PC-3 (cell line): Measurements from ENCODE around the gene ATG2A. TPM values are rescaled to one million over a fixed set of nuclear protein-coding genes. Genes with fewer than 3 reads are reported as not detected.

Experiments used
- ATAC-seq: fragments of 200-7000 bp; cut with Tn5 transposase; 2 replicates; pipeline ENCODE4 v1.9.1; 2020; ENCODE audit warnings: mild to moderate bottlenecking, moderate library complexity
- BruUV-seq: library from RNA; stranded (reverse); fragments of 400-500 nt; replicated peaks from 2 replicates; lab custom pipeline; 2021; lab: Mats Ljungman, UMichigan
- CTCF ChIA-PET: fragments of 300-600 bp; sonication (Branson Sonifier 250); formaldehyde crosslinking; loops from one replicate; lab custom pipeline; 2022; ENCODE audit warnings: antibody characterized with exemption; lab: Charles Lee
- POLR2A ChIA-PET: fragments of 300-600 bp; sonication (Branson Sonifier 250); formaldehyde crosslinking; loops from one replicate; lab custom pipeline; 2022; ENCODE audit warnings: antibody characterized with exemption; ENCODE audit not compliant: unreplicated experiment; lab: Charles Lee
- DNase-seq: peaks from one replicate; pipeline ENCODE4 v3.0.0-alpha.2; 2015
- H2AFZ ChIP-seq: fragments of 300-600 bp; sonication (generic); 2 replicates; pipeline ENCODE4 v1.6.0; 2016; ENCODE audit warnings: antibody characterized with exemption, low read length
- H3F3A ChIP-seq: fragments of 300-600 bp; sonication (generic); one replicate; pipeline ENCODE4 v1.6.0; 2017; ENCODE audit warnings: antibody characterized with exemption, low read length, control low read depth, mild to moderate bottlenecking; ENCODE audit not compliant: unreplicated experiment
- H3K27ac ChIP-seq: fragments of 300-600 bp; sonication (generic); 2 replicates; pipeline ENCODE4 v1.5.1; 2016; ENCODE audit warnings: mild to moderate bottlenecking, low read length
- H3K27me3 ChIP-seq: fragments of 300-600 bp; sonication (generic); 2 replicates; pipeline ENCODE4 v1.6.1; 2016; ENCODE audit warnings: low read length, mixed read lengths
- H3K36me3 ChIP-seq: fragments of 300-600 bp; sonication (generic); 2 replicates; pipeline ENCODE4 v1.6.1; 2016; ENCODE audit warnings: low read depth, mixed run types, low read length, mixed read lengths
- H3K4me1 ChIP-seq: fragments of 300-600 bp; sonication (generic); 2 replicates; pipeline ENCODE4 v1.5.1; 2016; ENCODE audit warnings: low read length; ENCODE audit not compliant: insufficient read depth
- H3K4me2 ChIP-seq: fragments of 300-600 bp; sonication (generic); 2 replicates; pipeline ENCODE4 v1.6.0; 2016; ENCODE audit warnings: low read length
- H3K4me3 ChIP-seq: fragments of 300-600 bp; sonication (generic); 2 replicates; pipeline ENCODE4 v1.5.1; 2016; ENCODE audit warnings: mild to moderate bottlenecking, low read length, mixed read lengths
- H3K79me2 ChIP-seq: fragments of 300-600 bp; sonication (generic); 2 replicates; pipeline ENCODE4 v1.6.1; 2017; ENCODE audit warnings: low read length, mixed read lengths
- H3K9ac ChIP-seq: fragments of 300-600 bp; sonication (generic); 2 replicates; pipeline ENCODE4 v1.6.0; 2016; ENCODE audit warnings: mild to moderate bottlenecking, low read length
- H3K9me2 ChIP-seq: fragments of 300-600 bp; sonication (generic); replicated peaks from 2 replicates; pipeline ENCODE4 v1.6.1; 2016; ENCODE audit warnings: mixed run types, low read length, mixed read lengths
- H3K9me3 ChIP-seq: fragments of 300-600 bp; sonication (generic); 2 replicates; pipeline ENCODE4 v1.6.1; 2016; ENCODE audit warnings: low read length, mixed read lengths
- H4K20me1 ChIP-seq: fragments of 300-600 bp; sonication (generic); 2 replicates; pipeline ENCODE4 v1.6.1; 2016; ENCODE audit warnings: low read length, mixed read lengths
- EZH2 ChIP-seq: fragments of 300-600 bp; sonication (generic); IDR thresholded peaks from one replicate; pipeline ENCODE4 v1.6.1; 2017; ENCODE audit warnings: antibody characterized with exemption, mild to moderate bottlenecking, low read length; ENCODE audit not compliant: unreplicated experiment
- EZH2phosphoT487 ChIP-seq: fragments of 300-600 bp; sonication (generic); IDR thresholded peaks from 2 replicates; pipeline ENCODE4 v1.6.1; 2018; ENCODE audit warnings: mild to moderate bottlenecking, antibody characterized with exemption, low read length, borderline replicate concordance
- intact Hi-C: fragments of 100-400 bp; cut with micrococcal nuclease; formaldehyde crosslinking; loops from 2 replicates; pipeline ENCODE4 v1.9.0; 2023
- total RNA-seq: library from RNA; depleted of rRNA; stranded (reverse); fragments of >200 nt; gene quantifications from 2 replicates; pipeline ENCODE4 v1.2.3, GENCODE V29; 2014
- TF ChIP-seq, protein P1 (sequence below): fragments of 300-600 bp; sonication (generic); conservative IDR thresholded peaks from 2 replicates; pipeline ENCODE4 v1.5.1; 2017; ENCODE audit warnings: antibody characterized with exemption, low read depth, mild to moderate bottlenecking, low read length

ATG2A gene
- total RNA-seq, 1 experiment from 2014 or later = 45.6 TPM

DNA sequence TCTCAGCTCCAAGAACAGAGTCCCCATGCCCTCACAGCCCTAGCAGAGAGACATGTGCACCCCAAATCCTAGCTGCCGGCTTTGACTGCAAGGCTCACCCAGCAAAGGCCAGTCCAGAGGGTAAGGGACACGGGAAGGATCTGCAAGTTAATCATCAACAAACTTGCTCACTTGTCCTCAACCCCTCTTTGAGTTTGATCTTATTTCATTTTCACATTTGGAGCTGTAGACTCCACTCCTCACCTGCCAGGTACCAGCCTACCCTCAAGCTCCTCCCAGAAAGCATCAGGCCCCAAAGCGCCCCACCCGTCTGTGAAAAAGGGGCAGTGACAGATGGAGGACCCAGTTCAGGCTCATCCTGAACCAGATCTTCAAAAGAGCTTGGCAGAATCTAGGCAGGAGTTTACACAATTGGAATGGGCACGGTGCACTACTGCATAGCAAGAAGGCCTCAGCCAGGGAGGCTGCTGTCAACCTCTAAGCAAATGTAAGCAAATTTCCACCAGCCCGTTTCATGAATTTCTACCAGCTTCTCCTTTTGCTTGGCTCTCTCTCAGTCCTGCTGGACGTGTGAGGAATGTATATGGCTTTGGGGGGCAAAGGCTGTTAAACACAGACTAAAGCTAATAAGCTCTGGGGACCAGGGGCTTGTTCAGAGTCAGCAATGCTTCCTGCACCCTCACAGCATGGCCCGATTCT is 44.1 kb downstream of the ATG2A start:
- ATAC-seq = no peak
- ChIA-PET CTCF (no interaction called here), POLR2A (interaction anchor here (0.7 kb wide), 1 partner anchor 18 kb away, joined by 3 read pairs; no protein-coding TSS in a partner anchor)
- TF ChIP-seq, protein P1, sequence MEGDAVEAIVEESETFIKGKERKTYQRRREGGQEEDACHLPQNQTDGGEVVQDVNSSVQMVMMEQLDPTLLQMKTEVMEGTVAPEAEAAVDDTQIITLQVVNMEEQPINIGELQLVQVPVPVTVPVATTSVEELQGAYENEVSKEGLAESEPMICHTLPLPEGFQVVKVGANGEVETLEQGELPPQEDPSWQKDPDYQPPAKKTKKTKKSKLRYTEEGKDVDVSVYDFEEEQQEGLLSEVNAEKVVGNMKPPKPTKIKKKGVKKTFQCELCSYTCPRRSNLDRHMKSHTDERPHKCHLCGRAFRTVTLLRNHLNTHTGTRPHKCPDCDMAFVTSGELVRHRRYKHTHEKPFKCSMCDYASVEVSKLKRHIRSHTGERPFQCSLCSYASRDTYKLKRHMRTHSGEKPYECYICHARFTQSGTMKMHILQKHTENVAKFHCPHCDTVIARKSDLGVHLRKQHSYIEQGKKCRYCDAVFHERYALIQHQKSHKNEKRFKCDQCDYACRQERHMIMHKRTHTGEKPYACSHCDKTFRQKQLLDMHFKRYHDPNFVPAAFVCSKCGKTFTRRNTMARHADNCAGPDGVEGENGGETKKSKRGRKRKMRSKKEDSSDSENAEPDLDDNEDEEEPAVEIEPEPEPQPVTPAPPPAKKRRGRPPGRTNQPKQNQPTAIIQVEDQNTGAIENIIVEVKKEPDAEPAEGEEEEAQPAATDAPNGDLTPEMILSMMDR = no peak
- TF ChIP-seq EZH2 (no peak), EZH2phosphoT487 (no peak)
- peaks cover 45% of the 10 kb centered on the region for H3K36me3 ChIP-seq
- H3K9me3 ChIP-seq = no peaks in the 10 kb centered on the region
- no TSS peak for BruUV-seq
- H3K9ac ChIP-seq = no peak overlapping the region
- H4K20me1 ChIP-seq = peaks cover 60% of the 10 kb centered on the region
- H3K4me2 ChIP-seq = peak overlapping the region; percentile 18
- H3K4me3 ChIP-seq = no peak overlapping the region
- H2AFZ ChIP-seq = no peak overlapping the region
- H3K27me3 ChIP-seq = no peaks in the 10 kb centered on the region
- intact Hi-C loops = no loop called here
- H3F3A ChIP-seq = peaks cover 20% of the 10 kb centered on the region
- no peak for DNase-seq
- H3K27ac ChIP-seq = no peak overlapping the region
- peaks cover 91% of the 10 kb centered on the region for H3K79me2 ChIP-seq
- H3K9me2 ChIP-seq = no peaks in the 10 kb centered on the region
- peaks cover 70% of the 10 kb centered on the region for H3K4me1 ChIP-seq

GRCh38 chr11:64871492-64871891 is 45.5 kb downstream of the ATG2A start:
- CTCF ChIA-PET = no interaction called here
- Histone ChIP-seq H3K4me1 (peaks cover 79% of the 10 kb centered on the region), H3K9me2 (no peaks in the 10 kb centered on the region), H4K20me1 (peaks cover 46% of the 10 kb centered on the region), H3K9me3 (no peaks in the 10 kb centered on the region), H3F3A (peaks cover 20% of the 10 kb centered on the region), H3K9ac (no peak overlapping the region), H3K4me2 (peak overlapping the region; percentile 69), H3K4me3 (no peak overlapping the region), H2AFZ (no peak overlapping the region), H3K79me2 (peaks cover 91% of the 10 kb centered on the region), H3K36me3 (peaks cover 48% of the 10 kb centered on the region), H3K27me3 (no peaks in the 10 kb centered on the region), H3K27ac (peak overlapping the region; percentile 81; the same call in 1 of the 2 replicates)
- ATAC-seq (no peak), DNase-seq (no peak)
- POLR2A ChIA-PET = no interaction called here
- TF ChIP-seq EZH2phosphoT487 (no peak), EZH2 (no peak)
- TF ChIP-seq, protein P1 = no peak
- no TSS peak for BruUV-seq
- intact Hi-C loops = no loop called here

- no TSS peak for BruUV-seq
- peak overlapping the region; percentile 69 for H3K4me2 ChIP-seq
- H3K9ac ChIP-seq = peak overlapping the region; percentile 32; the same call in 1 of the 2 replicates
- POLR2A ChIA-PET = interaction anchor here (0.6 kb wide), 1 partner anchor 8 kb away, joined by 3 read pairs; no protein-coding TSS in a partner anchor
- H4K20me1 ChIP-seq = peaks cover 44% of the 10 kb centered on the region
- CTCF ChIA-PET = interaction anchor here (3.3 kb wide), 1 partner anchor 23 kb away, joined by 20 read pairs; no protein-coding TSS in a partner anchor
- H3K4me1 ChIP-seq = peaks cover 81% of the 10 kb centered on the region
- H3K79me2 ChIP-seq = peaks cover 91% of the 10 kb centered on the region
- no peaks in the 10 kb centered on the region for H3K9me2 ChIP-seq
- intact Hi-C loops = no loop called here
- DNase-seq (no peak), ATAC-seq (no peak)
- H3K27me3 ChIP-seq = no peaks in the 10 kb centered on the region
- peak overlapping the region; percentile 26; the same call in 1 of the 2 replicates for H3K4me3 ChIP-seq
- H3F3A ChIP-seq = peaks cover 20% of the 10 kb centered on the region
- no peak overlapping the region for H2AFZ ChIP-seq
- TF ChIP-seq EZH2phosphoT487 = no peak
- TF ChIP-seq, protein P1 = no peak
- no peak for TF ChIP-seq EZH2
- peak overlapping the region; percentile 81 for H3K27ac ChIP-seq
- peaks cover 48% of the 10 kb centered on the region for H3K36me3 ChIP-seq
- H3K9me3 ChIP-seq = no peaks in the 10 kb centered on the region
Observed at GRCh38 chr11:64870893-64871466, 46.0 kb downstream of the ATG2A start.
